GM20431 (cell line): ENCODE measurements around the gene OGA.

Experiments used
- in situ Hi-C: fragments of 300-500 bp; cut with MseI, MboI; formaldehyde crosslinking; loops from one replicate; pipeline ENCODE4 v1.15.0; 2020; ENCODE audit warnings: low sequenced_read_pairs; ENCODE audit not compliant: unreplicated experiment

Gene OGA

DNA sequence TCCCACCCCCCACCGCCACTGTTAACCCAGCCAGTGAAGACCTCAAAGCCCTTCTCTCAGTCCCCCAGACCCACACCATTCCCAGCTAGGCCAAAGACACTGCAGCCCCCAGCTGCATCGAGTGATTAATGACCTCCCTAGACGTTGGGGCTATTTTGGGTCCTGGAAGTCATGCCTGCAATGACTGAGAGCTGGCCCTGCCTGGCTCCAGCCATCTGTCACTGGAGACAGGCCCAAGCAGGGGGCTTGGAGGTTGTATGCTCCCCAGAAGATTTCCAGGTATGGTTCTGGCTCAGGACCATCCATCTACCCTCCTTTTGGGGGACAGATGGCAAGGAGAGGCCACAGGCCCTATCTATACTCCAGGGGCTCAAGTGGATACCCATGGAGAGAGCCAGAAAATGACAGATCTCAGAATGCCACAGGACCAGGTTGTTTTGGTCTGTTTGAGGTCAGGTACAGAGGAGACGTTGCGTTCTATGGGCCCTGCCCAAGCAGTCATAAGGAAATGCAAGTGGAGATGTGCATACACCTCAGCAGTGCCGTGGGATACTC is 20.2 kb upstream of the OGA start:
- in situ Hi-C loops = loop anchor here (10.0 kb wide), 1 partner anchor 176 kb away; no protein-coding TSS in a partner anchor

DNA sequence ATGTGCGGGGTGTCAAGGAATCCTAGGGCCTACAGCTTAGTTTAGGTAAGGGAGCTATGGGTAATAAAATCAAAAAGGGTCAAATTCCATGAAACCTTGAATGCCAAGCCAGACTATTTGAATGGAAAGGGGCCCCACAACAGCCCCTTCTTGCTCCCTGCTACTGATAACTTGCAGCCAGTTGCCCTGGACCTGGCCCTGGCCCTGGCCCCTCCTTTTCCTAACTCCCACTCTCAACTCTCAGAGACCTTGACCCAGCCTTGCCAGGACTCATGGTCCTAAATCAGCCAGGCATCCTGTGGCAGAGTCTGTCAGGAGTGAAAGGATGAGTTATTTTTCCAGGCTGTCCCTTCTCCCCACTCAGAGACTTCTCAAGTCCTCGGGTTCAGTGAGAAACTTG is 19.5 kb upstream of the OGA start:
- in situ Hi-C loops = loop anchor here (10.0 kb wide), 1 partner anchor 177 kb away; no protein-coding TSS in a partner anchor

DNA sequence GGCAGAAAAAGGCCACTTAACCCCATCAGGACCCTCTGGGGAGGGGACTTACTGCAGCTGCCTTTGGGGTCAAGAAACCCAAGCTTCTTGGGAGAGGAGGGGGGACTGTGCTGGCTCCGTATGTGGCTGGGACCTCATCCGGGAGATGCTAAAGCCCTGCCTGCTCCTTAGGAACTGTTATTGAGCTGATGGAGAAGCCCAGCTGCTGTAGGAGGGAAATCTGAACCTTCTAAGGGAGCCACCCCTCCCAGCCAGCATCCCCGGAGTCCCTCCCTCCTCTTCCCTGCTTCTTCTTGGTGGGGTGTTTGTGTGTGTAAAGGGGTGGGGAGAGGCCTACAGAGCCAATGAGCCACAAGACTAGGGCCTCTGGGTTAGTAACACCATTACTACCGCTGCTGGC is 17.1 kb upstream of the OGA start:
- in situ Hi-C loops = loop anchor here (10.0 kb wide), 1 partner anchor 179 kb away; no protein-coding TSS in a partner anchor

DNA sequence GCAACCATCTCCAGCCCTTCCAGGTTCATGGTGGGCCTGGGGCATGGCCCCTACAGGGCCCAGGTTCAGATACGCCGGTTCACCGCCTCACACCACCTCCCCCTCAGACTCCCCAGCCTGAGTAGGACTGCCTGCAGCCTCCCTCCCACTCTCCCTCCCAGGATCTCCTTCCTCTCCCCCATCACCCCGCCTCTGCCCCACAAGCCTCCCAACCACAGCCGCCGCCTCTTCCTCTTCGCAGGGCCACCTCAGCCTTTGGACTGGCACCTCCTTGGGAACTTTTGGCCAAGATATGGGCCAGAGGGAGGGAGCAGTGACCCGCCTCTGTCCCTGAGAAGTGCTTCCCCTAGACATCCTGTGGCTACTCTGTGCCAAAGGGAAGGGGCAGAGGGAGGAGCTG is 16.1 kb upstream of the OGA start:
- in situ Hi-C loops = loop anchor here (10.0 kb wide), 1 partner anchor 180 kb away; no protein-coding TSS in a partner anchor

DNA sequence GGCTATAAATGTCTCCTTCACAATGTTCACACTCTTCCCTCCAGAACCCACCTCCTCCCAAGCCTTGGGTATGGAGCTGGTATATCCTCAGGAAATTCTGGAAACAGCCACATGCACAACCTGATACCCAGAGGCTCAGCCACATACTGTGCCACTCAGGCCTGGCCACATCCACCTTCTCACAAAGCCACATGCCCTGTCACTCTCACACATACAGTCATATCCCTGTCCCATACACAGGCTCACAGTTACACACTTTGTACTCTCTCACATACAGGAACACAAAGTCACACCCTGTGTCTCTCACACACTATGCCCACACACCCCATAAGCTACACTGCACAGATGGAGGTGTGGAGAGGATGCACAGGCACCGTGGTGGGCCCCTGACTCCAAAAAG is 15.2 kb upstream of the OGA start:
- in situ Hi-C loops = loop anchor here (10.0 kb wide), 1 partner anchor 181 kb away; no protein-coding TSS in a partner anchor

DNA sequence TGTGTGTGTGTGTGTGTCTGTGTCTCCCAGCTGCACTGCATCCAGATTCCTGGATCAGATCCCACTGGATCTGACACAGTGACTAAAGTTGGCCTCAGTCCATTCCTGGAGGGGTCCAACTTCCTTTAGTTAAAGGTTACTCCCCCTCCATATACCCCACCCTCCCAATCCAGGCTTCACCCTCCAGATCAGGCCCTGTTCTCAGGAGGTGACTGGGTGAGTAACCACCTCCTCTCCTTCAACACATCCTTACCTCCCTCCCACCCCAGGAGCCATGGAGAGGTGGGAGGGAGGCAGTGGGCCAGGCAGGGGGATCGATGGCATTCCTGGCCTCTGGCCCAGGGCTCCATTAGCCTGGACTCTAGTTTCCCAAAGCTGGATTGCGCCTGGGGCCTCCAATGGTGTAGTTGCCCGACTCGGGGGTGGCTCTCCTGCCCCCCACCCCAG is 14.1 kb upstream of the OGA start:
- in situ Hi-C loops = loop anchor here (10.0 kb wide), 1 partner anchor 182 kb away; no protein-coding TSS in a partner anchor

DNA sequence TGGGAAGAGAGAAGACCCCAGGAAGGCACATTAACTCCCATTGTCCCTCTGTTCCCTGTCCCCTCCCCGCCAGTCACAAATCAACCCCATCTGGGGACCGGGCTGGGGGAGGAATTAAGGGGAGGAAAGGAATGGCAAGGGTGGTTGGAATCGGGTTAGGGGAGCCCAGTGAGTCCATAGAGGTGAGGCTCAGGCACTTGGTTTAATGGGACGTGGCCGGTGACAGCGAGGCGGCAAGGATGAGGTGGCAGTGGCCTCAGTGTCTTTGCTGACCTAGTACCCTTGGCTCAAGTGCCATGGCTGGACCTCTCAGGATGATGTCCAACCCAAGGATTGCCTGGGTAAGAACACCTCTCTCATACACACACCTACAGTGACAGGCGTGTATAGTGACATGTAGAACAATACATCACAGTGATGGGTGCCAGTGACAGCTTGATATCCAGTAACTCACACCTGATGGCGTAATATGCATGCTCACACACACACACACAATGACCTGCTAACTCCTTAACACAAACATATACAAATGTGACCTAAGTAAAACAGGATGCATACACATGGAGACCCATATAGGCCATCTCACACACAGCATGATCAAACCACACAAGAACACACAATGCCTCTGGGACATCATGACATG is 13.0 kb upstream of the OGA start:
- in situ Hi-C loops = loop anchor here (10.0 kb wide), 1 partner anchor 184 kb away; no protein-coding TSS in a partner anchor

DNA sequence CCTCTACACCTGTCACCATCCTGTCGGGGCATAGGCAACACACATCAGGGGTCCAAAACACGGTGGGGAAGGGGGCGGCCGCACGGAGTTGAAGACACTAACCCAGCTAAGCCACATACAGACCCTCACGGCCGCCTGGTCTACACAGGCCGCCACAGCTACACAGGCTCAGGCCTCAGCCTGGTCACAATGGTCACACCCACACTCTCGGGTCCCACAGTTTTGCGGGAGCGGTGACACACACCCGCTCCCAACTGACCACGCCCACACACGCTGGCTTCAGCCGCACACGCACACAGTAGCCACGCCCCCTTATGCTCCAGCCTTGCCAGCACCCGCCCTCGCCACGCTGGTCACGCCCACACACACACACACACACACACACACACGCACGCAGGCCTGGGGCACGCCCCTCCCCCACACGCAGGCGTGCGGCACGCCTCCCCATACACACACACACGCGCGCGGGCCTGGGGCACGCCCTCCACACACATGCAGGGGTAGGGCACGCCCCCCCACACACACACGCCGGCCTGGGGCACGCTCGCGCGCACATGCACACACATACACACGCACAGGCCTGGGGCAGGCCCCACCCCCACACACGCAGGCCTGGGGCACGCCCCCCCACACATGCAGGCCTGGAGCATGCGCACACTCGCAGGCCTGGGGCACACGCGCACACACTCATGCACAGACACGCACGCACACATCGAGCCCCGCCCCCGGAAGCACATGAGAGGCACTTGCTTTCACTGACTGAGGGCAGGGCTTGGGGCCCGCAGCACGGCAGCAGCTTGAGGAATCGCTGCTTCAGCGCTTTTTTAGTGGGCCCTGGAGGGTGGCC is 12.3 kb upstream of the OGA start:
- in situ Hi-C loops = loop anchor here (10.0 kb wide), 1 partner anchor 184 kb away; no protein-coding TSS in a partner anchor

DNA sequence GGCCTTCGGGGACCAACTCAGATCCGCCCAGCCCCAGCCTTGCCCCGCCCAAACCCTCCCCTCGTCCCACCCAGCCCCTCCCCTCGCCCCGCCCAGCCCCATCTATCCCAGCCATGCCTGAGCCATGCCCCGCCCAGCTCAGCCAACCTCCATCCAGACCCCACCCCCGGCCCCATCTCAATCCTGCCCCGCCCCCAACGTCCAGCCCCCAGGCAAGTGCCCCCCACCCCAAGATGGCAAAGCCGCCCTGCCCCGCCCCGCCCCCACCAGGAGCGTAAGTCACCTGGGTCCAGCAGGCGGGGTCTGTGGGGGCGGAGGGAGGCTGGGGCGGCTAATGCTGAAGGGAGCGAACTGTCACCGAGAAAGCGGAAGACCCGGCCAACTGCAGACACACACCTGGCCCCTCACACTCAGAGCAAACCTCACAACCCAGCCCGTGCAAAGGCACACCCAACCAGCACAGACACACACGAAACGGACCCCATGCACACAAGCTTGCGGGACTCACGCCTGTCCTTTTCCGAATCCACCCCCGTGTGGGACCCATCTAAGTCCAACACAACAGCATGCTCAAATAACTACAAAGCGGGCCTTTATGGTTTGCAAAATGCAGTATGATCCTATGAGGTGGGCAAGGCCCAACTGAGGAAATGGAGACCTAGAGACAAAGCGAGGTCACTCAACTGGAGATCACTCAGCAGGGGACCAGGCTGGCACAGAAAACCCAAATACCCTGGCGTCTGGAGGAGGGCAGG is 11.5 kb upstream of the OGA start:
- in situ Hi-C loops = loop anchor here (10.0 kb wide), 1 partner anchor 185 kb away; no protein-coding TSS in a partner anchor

DNA sequence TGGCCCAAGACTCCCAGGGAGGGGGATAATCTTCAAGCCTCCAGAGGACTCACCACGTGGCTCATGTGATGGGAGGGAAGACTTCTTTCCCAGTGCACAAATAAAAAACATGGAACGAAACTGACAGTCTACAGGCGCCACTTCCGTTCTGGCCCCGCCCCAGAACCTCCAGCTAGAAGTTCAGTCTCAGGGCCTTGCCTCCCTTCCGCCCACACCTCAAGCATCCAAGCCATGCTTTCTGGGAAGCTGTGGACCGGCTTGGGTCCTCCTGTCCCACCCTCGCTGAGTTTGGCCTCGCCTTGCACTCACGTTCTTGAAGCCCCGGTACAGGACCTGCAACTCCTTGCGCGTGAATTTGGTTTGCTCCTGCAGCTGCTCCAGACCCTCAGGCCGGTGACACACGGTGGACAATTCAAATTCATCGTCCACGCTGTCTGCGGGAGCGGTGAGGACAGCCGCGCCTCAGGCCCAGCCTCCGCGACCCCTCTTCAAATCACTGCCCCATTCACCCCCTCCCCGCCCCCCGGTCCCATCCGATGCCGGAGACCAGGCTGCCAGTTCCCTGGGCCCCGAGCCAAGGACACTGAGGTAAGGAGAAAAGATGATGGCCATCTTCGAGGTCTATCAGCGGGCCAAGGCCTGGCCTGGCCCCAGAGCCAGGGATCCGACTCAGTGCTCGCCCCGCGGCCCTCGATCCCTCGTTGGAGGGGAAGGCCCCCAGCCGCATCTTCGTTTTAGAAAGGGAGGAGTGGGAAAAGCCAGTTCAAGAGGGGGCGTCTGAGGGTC is 10.7 kb upstream of the OGA start:
- in situ Hi-C loops = no loop called here

DNA sequence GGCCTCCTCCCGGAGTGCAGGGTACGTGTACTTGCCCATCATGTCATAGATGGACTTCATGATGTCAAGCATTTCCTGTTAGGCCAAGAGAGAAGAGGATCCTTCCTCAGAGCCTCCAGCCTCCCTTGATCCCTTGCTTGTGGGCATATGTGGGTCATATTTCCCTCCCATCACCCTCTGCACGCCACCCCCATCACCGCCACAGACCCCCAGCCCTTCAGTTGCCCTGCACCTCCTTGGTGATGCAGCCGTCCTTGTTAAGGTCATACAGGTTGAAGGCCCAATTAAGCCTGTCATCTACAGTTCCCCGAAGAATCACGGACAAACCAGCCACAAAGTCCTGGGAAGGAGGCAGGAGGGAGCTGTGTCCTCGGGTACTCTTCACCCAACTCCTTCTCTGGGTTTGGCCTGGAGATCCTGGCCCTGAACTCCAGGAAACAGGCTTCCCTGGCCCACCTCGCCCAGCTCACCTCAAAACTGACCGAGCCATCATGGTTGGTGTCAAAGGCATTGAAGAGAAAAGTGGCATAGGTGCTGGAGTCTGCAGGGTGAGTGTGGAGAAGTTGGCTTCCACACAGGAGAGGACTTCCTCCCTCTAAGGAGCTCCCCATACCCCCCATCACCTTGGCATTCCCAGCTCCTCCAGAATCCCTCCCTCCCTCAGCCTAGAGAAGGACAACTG is 9.8 kb upstream of the OGA start:
- in situ Hi-C loops = no loop called here

DNA sequence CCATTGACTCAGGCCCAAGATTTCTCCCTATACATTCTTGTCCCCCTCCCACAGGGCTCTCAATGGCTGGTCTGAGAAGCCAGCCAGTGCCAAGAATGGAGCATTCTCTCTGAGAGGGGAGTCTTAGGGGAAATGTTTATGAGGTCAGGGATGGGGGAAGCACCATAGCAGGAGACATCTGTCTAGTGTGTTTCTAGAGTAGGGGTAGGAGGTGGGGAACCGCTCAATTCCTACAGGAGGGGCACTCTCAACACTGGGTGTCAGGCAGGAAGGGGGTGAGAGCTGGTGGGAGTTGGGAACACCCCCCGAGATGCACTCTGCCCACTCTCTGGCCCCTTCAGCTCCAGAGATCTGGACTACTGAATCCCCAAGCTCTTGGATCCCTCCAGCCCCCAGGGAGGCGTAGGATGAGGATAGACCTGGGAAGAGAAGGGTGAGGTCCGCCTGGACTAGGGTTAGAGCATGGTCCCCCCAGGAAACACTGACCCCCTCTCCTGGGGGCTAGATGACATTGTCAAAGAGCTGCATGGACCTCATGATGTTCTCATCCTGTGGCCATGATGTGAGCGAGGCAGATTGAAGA is 8.7 kb upstream of the OGA start:
- in situ Hi-C loops = no loop called here

DNA sequence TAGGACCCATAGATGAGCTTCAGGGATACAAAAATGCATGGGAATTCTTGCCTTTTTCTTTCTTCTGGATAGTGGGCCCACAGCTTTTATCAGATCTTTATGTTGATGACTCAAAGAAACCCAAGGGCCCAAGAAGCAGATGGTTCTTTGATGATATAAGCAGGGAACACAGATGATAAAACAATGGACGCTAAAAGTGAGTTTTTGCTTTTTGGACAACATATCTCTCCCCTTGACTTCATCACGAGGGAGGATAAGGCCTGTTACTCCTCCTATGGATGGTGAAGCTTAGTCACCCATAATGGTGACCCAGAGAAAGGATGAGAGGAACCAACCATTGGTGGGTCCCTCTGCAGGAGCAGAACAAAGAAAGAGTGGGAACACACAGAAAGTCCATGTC is 6.5 kb upstream of the OGA start:
- in situ Hi-C loops = no loop called here

DNA sequence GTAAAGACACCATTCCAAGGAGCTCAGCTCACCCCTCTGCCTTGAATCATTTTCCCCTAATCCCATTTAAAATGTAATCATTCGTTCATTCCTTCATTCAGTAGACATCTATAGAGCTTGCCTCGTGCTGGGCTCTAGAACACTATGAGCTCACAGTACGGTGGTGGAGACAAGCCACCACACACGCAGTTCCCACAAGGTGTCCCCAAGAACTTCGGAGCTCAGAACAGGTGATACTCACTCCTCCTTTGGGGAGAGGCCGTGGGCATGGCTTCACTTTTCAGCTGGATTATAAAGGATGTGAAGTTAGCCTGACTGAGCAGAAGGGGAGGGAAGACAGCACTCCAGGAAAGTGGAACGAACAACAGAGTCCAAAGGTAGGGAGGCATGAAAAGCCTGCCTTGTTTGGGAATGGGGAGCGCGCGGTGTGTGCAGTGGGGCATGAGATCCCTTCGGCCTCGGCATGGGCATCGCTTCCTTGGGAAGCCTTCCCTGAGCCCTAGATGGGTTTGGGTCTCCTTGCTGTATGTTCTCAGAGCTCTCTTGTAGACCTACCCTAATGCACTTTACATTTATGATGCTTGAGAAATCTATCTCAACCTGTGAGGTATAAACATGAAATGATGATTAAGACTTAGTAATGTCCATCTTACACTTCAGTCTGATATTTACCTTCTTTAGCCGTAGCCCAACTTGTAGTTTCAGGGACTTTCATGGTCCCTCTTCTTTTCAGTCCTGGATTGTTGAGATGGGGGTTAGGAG is 809 bp upstream of the OGA start:
- in situ Hi-C loops = no loop called here

DNA sequence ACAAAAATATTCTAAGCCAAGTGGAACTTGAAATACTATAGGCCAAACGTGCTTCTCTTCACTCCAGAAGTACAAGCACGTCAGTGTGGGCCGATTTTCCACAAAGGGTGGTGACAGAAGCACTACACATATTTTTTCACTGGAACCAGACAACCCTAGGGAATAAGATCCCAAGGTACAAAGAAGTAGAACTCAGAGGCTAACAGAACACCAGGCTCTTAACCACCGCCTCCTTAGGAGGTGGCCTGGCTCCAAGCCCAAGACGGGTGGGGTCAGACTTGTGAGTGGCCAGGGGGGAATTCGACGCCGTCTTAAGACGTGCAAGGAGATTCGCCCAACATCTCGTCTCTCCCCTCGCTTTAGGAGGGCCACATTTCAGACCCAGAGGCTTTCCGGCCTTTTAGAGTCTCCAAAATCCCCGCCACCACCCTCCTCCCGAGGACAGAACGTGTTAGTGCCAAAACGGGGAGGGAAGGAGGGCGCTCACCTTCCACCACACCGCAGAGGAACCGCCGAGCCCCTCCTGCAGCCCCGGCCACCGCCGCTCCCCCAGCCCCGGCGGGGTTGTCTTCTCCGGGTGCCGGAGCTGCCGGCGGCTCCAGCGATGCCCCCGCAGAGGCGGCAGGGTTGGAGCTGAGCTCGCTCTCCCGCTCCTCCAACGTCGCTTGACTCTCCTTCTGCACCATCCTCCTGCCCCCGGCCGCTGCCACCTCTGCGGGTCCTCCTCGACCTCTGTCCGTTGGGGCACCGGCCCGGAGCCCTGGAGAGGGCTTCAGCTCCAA is 716 bp downstream of the OGA start:
- in situ Hi-C loops = no loop called here

DNA sequence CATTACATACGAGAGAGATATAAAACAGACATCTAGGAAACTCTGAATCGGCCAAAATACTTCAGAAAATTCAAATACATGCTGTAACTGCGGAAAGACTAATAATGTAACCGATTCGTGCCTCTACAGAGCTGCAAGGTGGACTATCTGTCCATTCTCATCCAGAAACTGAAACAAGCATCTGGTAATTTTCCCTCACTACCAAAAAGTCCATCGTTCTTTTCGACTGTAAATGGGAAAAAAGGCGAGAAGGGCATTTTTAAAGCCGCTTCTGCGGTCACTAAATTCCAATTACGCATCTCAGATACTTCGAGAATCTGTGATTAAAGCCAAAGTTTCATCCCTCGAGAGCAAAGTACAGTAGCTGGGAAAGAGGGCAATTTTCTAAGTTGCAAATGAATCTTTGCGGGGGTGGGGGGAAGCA is 1.3 kb downstream of the OGA start:
- in situ Hi-C loops = no loop called here

DNA sequence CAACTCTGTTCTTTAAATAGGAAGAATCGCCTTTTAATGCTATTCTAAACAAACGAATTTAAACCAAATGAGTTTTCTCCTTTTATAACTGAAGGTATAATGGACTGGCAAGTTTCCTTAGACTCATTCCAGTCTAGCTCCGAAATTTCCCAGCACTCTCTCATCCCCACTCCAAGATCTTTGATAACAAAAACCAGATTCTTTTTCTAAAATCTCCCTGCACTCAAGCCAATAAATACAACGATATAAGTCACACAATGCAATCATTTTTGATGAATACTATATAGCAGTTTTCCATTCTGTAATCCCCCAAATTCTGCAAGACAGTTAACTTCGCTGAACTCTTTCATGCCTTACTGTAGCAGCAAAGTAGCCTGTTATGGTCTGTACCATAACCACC is 1.9 kb downstream of the OGA start:
- in situ Hi-C loops = no loop called here
